Stimulated activated CD4-positive, alpha-beta T cell treated with anti-CD3 and anti-CD28 coated beads, Interleukin-12 subunit alpha, Interleukin-12 subunit beta, amount 100 ng/mL, for 4 hours (primary cell): ENCODE results near the gene MYOM1.
"Not testable (repeated sequence)": the region's sequence is repeated elsewhere in the genome, so short reads cannot be mapped to it uniquely, and the experiment has no call there.

ENCODE experiments used
- DNase-seq: peaks from one replicate; pipeline ENCODE4 v3.0.0-alpha.2; 2020

MYOM1 gene

DNA sequence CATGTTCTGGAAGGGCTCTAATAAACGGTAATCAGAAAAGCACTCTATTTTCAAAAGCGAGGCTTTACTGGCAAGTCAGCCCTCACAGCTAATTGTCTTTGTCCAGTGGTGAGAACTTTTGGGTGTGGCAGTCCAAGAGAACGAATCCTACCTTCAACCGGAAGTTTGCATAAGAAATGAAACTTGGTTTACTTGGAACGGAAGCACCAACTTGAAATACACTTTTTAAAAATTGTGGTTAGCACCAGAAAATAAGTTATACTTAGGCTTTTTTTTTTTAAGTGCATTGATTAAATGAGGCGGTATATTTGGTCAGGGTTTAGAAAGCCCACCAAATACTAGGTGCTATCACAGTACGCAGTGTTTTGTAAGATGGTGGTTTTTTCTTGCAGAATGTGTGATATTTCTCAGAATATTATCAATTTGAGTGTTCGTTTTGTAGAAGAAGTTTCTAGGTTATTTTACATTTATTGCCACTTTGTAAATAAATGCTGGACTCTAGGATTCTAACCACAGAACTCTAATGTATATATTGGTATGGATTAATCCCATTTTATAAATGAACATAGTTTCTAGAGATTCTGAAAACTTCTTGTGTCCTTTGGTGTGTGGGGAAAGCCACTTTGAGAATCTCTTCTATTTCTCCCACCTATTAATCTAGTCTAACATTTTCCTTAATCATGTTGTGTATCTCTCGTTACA, 29.0 kb upstream of the MYOM1 start:
- no peak for DNase-seq

DNA sequence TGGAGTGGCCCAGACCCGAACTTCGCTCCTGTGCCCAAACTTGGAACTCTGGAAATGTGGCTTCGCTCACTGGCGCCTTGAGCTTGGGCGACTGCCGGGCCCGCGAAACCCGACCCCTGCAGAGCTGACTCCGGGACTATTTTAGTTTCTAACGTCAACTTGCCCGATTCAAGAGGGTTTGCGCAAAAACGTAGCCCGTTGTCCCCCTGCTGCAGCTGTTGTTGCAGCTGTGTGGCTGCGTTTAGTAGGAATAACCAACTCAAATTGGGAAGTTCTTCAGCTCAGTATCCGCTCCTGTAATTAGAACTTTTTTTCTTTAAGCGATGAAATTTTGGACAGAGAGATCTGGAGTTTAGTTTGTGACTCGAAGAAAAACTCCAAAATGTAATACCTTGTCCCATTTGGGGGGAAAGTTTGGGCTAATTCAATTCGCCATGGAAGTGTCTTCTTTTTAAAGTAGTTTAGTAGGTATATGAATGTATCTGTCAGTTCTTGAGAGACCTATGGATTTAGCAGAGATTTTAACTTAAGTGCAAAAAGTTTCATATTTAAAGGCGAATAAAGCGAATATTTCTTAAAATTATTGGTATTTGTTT, 28.4 kb upstream of the MYOM1 start:
- DNase-seq: no peak

DNA sequence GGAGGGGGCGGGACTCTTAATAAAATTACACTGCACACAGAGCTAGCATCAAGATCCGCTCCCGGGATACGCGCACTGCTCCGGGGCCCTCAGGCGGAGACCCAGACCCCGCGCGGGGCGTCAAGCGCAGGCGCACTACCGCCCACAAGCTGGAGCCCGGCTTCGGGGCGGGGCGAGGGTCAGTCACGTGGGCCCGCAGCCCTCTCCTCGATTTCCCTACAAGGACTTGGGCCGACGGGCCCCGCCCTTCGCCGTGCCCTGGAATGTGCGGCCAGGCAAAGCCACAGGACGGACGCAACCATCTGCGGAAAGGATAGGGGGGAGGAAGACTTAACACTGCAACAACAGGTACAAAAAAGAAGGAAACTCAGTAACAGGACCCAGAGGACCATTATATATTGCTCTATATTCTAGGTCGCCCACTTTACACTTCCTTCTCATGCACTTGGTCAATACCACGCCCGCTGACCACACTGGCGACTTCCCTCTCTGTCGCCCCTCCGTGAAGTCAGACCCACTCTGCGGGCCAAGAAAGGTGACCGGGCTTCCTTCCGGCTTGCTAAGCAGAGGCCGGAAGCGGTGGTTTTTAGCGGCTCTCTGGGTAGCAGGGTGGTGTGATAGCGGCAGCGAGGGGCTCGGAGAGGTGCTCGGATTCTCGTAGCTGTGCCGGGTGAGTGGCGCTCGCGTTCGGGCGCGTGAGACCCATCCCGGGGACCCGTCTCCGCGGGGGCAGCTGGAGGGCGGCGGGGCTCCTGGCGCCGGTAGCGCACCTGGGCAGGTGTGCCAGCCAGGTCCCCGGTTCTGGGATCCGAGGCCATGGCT, 27.7 kb upstream of the MYOM1 start, which contains the start of gene MYL12A:
Gene MYL12A (plus strand): TSS at position 562 of the 822 bp plus-strand sequence. CDS start 5,447 bp downstream, outside the sequence.
- peak; percentile 95 for DNase-seq

DNA sequence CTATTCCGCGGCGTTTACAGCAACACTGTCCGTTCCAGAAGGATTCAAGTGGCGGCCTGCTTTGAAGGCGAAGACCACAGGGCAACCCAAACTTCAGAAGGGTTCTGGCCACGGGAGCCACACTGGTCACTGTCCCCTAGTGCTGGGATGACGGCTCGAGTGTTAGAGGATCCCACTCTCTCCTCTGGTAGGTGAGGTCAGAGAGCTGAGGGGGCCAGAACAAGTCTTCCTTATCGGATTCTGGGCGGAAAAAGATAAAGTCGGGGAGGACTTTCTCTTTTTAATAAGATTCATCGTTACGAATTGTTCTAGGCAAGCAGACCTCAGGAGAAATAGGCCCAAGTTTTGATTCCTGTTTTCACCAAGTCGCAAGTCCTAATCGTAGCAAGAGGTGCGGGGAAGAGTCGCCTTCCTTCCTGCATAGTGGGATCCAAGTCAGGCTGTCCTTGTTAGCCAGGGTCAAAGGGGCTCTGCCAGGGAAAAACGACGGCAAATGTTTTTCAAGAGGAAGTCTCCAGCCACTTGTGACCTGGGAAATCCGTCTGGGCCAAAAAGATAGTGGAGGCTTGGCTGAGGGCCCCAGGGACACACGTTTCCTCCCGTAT, 27.0 kb upstream of the MYOM1 start:
- peak; percentile 26 for DNase-seq

DNA sequence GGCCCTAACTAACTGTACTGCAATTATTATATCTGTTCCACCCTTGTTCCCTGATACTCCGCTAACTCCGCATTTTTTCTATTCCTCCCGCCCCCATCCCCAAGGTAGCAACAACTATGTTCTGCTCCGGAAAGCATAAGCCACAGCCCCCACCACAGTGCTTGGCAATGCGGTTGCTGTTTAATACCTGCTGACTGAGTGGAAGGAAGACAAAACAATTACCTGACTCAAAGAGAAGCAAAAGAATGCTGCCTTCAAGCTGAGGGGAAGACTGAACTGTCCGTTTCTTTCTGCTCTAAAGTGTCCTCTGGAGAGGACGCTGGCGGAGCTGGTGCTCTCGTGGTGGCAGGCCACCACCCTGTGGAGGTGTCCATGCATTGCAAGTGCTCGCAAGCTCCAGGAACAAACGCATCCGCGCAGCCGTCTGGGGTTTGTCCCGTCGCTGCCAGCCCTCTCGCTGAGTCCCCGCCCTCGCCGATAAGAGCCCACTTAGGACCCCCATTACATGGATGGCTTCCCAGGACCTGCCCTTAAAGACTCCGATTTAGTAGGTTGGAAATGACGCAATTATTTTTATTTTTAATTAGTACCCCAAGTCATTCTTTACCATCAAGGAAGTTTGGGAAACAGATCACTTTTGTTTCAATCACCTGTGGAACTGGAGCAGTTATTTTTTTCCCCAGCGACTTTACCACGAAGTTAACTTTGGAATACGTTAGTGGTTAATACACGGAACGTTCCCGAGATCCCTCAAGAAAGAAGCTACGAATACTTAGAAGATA, 26.3 kb upstream of the MYOM1 start:
- peak; percentile 74 for DNase-seq

DNA sequence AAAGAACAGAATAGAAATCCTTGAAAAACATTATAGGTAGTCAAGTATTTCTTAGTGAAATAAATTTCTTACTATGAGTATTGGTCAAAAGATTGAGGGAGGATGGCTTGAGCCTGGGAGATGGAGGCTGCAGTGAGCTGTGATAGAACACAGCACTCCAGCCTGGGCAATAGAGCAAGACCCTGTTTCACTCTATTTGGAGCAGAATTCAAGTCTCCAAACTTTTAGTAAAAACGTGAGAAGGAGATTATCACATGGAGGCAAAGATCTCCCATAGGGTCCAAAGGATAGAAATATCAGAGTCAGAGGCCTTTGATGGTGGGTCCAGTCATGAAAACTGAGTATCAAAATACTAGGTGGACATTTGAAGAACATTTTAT, 25.4 kb upstream of the MYOM1 start:
- no peak for DNase-seq

DNA sequence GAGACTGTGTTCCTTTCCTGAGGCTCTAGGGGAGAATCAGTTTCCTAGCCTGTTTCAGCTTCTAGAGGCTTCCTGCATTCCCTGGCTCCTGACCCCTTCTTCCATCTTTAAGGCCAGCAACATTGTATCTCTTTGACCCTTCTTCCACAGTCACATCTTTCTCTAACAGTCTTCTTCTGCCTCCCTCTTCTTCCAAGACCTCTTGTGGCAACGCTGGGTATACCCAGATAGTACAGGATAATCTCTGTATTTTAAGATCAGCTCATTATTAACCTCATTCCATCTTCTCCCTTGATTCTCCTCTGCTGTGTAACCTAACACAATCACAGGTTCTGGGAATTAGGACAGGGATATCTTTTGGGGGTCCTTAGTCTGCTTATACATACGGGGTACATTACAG, 19.0 kb upstream of the MYOM1 start:
- no peak for DNase-seq

DNA sequence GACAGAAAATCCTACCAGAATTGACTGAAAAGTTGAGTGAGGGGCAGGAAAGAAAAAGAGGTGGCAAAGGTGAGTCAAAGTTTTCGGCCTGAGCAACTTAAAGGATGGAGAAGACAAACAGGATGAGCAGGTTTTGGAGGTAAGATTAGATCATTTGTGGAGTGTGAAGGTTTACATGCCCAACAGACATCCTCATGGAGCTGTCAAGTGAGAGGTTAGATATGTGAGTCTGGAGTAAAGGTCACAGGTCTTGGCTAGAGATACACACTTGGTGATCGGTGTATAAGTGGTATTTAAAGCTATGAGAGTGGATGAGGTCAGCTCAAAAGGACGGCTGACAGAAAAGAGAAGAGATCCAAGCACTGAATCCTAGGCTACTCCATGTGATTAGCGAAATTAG, 16.7 kb upstream of the MYOM1 start:
- DNase-seq: no peak

DNA sequence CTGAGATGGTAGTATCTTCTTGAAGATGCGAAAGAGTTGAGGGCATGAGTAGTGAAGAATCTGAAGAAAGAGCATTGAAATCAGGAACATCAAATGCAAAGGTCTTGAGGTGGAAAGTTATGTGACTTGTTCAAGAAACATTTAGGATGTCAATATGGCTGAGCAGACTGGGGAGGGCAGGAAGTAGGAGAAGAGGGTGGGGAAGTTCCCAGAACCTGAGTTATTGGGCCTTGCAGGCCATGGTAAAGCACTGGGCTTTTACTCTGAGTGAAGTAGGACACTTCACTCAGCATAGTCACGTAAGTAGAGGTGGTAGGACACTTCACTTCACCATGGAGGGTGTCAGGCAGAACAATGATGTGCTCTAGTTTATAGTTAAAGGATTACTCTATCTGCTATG, 16.1 kb upstream of the MYOM1 start:
- DNase-seq: no peak

DNA sequence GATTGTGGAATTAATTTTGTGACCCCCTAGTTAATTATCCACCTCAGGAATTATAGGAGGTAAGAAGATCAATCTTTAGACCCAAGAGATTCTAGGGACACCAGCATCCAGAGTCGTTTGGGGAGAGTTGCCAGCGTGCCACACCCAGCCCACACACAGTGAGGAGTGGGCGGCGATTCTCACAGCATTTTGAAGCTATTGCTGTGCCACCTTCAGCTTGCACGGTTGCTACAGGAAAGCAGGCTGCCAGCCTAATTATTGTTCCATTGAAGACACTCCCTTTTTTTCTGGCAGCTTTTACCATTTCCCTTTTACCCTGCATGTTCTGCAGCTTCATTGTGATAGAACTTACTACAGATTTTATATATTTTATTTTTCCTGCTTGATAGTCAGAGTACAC, 14.7 kb upstream of the MYOM1 start:
- no peak for DNase-seq

DNA sequence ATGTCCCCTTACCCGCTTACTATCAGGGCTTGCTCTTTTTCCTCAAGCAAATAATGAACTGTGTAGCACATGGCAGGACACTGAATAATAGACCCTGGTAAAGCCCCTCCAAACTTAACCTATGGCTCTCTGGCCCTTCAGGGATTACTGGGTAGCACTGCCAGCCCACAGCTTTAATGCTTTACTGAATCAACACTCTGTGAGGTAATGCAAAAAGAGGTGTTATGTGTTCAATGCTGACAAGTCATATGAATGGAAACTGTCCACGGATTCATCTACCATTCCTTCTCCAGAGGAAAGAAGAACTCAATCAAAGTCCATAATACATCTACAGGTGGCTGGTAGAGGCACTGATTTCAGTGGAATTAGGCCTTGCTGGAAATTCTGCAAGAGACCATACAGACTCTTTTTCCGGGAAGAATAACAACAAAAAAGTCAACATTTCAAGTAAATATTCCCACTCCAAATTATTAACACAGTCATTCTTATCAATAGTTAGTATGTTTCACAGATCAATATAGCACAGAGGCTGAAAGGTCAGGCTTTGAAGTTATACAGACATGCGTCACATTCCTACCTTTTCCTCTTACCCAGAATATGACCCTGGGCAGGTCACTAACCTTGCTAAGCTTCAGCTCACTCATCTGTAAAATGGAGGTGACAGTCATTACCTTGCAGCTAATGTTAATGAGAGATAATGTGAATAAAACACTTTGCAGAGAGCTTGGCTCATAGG, 13.8 kb upstream of the MYOM1 start:
- DNase-seq: no peak

DNA sequence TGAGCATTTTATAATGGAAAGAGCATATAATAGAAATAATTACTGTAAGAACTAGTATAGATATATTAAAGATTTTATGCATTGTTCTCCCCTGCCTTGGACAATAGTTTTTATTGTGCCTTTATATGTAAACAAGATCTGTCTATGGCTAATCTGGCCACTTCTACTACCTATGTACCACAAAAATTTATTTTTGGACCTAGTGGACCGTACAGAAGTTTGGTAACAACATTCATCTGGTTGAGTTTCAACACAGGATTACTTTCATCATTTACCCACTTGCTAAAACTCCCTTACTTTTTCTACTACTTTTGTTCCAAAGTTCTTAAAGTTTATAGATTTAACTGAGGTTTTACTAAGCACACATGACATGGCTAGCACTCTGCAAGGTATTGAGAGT, 13.2 kb upstream of the MYOM1 start:
- no peak for DNase-seq

DNA sequence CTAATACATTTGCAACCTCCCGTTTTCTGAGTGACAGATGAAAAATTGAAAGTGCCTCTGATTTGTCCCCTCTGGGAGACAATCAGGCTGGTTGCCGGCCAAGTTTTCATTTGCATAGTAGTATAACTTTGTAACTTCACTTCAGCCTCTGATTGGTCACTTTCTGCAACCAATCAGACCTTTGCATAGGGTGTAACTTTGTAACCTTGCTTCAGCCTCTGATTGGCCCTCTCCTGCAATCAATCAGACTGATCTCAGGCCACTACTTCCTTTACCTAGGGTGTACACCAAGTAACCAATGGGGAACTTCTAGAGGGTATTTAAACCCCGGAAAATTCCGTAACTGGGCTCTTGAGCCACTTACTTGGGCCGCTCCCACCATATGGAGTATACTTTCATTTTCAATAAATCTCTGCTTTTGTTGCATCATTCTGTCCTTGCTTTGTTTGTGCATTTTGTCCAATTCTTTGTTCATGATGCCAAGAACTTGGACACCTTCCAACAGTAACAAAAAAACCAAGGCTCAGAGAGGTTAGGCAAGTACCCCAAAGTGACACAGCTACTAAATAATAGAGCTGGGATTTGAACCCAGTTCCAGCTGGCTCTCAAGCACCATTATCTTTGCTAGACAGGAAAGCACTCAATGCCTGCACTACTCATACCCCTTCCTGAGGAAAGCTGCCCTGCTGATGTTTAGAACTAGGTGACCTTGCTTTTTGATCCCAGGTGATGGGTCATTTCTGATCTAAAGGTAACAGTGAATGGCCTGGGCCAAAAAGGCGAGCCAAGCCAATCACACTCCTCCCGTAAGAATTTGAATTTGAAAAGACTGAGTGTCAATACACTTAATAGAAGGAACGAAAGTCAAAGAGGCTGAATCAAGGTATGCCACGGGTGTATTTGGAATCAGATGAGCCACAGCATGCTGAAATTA, 10.9 kb upstream of the MYOM1 start:
- DNase-seq: no peak

DNA sequence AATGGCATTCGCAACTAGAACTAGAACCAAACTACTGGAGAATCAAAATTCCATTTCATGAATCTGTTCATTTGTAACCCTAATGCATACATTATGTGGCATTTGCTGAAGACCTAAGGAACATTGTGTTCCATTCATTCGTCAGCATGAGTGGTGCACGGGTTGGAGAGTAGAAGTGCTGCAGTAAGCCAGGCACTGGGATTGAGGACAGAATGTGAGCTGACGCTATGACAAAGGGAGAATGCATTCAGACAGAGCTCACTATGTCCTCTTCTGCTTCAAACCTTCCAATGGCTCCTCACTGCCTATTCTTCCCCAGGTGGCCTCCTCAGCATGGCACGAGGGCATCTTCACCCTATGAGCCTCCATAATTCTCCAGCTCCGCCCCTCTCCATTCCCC, 6.3 kb upstream of the MYOM1 start:
- DNase-seq: no peak

DNA sequence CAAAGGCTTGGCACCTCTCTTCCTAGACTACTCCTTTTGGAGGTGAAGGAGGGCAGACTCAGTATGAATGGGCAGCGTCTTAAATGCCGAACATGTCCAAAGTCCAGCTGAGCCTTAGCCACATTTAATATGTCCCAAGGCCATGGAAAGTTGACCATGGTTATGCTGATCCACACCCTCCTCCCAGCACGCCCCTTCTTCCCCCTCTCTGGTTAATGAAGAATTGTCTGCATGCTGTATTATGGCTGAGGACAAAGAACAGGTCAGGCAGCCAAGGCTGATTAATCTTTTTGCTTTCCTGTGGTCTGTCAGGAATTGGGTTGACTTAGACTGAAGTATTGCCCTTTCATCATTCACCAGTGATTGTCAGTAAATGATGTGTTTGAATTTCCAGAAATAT, 5.8 kb upstream of the MYOM1 start:
- DNase-seq: no peak

DNA sequence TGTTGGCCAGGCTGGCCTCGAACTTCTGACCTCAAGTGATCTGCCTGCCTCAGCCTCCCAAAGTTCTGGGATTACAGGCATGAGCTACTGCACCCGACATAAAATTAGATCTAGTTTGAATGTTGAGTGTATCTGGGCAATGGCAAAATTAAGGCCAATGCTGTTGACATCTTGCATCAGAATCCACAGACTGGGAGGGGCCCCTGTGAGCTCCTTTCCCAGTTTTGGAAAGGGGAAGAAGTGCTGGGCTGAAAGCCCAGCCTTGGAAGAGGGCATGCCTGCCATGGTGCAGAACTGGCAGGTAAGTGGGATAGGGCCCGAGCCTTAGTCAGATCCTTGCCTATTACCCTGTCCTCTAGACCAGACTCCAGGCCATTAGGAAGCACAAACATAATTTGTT, 4.5 kb upstream of the MYOM1 start:
- no peak for DNase-seq

DNA sequence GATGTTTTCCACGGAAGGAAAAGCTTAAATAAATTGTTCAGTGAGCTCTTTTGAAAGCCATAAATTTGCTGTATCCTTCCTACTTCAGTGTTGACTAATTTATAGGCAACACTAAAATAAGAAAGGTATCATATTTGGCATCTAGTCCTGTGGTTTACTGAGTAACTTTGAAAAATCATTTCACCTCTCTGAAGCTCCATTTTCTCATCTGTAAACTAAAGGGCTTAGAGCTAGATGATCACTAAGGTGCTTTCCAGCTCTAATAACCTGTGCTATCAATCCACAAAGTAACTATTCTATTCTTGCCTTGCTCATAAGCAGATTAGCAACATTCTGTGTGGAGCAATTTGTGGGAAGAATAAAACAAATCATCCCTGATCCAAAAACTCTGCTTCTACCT, 3.6 kb upstream of the MYOM1 start:
- DNase-seq: no peak

DNA sequence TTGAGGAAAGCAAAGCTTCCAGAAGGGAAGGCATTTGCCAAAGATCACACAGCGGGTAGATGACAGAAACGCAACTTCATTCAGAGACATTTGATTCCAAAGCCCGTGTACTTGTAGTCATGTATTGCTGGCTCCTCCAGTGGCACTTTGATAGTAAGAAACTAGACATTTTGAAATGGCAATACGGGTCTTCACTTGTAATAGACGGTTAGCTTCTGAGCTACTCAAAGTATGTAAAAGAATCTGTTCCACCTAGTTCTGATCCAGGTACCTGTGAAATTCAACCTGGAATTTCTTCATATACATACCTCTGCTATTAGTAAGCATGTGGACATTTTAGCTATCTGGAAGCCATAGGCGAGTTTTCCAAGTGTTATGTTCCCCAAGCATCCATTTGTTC, 1.7 kb upstream of the MYOM1 start:
- no peak for DNase-seq

DNA sequence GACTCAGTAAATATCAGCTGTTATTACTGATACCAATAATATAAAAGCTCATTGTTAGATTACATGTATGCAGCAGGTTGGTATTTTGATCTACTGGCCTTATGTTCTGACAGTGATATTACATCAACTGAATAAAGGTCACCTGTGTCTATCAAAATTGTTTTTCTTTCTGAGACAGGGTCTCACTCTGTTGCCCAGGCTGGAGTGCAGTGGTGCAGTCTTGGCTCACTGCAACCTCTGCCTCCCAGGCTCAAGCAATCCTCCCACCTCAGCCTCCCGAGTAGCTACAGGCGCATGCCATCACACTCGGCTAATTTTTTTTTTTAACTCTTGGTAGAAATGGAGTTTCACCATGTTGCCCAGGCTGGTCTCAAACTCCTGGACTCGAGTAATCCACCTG, 1.1 kb upstream of the MYOM1 start:
- not testable (repeated sequence) for DNase-seq

DNA sequence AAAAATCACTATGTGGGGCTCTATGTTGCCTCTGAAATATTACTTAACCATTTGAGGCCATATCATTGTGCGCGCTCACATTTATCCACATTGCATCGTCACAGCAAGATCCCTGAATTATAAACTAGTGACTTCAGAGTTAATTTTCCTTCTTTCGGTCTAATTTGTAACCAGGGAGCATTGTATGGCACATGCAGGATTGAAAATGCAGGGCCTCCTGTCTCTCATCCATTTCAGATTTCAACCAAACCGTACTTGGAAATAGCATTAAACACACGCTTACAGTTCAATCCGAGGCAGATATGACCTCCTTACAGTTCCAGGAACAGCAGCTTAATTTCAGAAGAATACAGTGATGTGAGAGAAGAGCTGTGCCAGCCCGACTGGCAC, 532 bp downstream of the MYOM1 start:
- DNase-seq: no peak

DNA sequence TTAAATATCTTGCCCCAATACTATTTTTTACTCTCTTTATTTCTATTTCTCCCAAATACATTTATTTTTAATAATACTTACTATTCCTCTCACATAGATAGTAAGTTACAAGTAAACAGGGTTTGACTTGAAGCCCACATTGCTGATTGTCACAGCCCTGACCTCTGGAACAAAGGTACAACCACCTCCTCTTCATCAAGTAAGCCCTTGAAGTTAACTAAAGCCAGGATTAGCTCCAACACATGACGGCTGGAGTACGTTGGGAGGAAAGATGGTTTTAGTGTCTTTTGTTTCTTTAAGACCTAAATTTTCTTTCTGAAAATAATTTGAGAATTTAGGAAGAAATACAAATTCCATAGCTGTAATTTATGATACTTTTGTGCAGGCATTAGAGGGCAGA, 949 bp downstream of the MYOM1 start:
- no peak for DNase-seq
